Neural cell (in vitro differentiated cells): Measurements from ENCODE around the gene CLEC5A.

Source experiments
- EP300 ChIP-seq: fragments of 450-650 bp; conservative IDR thresholded peaks from 2 replicates; pipeline ENCODE4 v1.6.1; 2014; ENCODE audit warnings: antibody characterized with exemption, mild to moderate bottlenecking, moderate library complexity; ENCODE audit not compliant: poor library complexity, severe bottlenecking
- TF ChIP-seq, protein P1 (sequence below): fragments of 450-650 bp; IDR thresholded peaks from 2 replicates; pipeline ENCODE4 v1.5.1; 2014; ENCODE audit warnings: antibody characterized with exemption, mild to moderate bottlenecking, moderate library complexity; ENCODE audit not compliant: poor library complexity, severe bottlenecking

DNA sequence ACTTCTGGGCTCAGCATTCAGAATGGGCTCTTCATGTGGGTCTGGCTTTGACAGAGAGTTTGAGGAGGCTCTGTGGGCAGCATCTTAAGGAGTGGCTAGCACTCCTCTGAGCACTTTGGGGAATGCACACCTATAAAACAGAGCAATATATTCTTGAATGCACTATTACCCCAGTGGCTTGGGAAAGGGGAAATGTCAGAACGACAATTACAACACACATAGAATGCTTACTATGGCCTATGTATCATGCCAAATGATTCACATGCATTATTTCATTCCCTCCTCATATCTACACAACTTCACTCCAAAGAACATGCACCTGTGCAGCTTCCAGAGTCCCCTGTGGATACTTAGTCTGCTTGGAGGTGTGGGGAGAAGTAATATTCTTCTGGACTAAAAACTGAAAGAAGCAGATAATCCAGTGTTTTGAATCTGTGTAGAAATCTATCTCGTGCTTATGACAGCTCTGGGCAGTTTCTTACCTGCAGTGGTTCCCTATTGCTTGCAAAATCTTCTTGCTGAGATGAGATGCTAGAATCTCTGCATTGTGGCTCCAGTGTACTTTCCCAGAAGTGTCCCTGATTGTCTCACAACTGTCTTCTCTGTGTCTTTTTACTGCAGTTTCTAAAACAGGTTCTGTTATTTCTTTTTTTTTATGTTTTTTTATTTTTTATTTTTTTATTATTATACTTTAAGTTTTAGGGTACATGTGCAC lies 43.4 kb upstream of the CLEC5A start:
- TF ChIP-seq, protein P1, sequence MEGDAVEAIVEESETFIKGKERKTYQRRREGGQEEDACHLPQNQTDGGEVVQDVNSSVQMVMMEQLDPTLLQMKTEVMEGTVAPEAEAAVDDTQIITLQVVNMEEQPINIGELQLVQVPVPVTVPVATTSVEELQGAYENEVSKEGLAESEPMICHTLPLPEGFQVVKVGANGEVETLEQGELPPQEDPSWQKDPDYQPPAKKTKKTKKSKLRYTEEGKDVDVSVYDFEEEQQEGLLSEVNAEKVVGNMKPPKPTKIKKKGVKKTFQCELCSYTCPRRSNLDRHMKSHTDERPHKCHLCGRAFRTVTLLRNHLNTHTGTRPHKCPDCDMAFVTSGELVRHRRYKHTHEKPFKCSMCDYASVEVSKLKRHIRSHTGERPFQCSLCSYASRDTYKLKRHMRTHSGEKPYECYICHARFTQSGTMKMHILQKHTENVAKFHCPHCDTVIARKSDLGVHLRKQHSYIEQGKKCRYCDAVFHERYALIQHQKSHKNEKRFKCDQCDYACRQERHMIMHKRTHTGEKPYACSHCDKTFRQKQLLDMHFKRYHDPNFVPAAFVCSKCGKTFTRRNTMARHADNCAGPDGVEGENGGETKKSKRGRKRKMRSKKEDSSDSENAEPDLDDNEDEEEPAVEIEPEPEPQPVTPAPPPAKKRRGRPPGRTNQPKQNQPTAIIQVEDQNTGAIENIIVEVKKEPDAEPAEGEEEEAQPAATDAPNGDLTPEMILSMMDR: no peak
- TF ChIP-seq EP300: no peak
